ENCODE data around the gene METAP1.
"Not testable (repeated sequence)": the region's sequence is repeated elsewhere in the genome, so short reads cannot be mapped to it uniquely, and the experiment has no call there.

The METAP1 gene

DNA sequence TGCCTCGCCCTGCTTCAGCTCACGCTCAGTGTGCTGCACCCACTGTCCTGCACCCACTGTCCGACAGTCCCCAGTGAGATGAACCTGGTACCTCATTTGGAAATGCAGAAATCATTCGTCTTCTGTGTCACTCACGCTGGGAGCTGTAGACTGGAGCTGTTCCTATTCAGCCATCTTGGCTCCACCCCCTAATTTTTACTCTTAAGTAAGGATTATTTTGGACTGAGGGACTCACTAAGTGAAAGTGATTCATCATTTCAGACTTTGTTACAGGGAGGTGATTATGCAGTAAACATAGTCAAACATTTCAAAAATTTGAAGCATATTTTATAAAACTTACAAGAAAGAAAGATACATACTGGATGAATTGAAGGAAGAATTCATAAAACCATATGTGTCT lies 104.3 kb downstream of the METAP1 start:
- DNase-seq (ENCODE audit: low read depth), result not testable (repeated sequence)

DNA sequence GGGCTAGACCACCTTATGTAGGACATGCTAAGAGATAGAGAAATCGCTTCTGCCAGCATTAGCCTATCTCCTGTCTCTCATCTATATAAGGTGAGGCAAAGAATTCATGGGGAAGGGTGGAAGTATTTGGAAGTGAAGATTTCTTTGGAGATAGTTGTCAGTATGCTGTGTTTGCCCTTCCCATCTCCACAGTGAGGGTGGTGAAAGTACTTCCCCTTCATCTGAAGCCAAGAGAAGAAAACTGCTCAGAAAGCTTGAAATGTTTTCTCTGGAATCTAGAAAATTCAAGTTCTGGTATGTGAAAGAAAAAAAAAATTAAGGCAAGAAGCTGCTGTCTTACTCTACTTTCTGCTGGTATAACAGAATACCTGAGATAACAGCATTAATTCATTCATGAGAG lies 105.4 kb downstream of the METAP1 start:
- no peak for DNase-seq (ENCODE audit: low read depth)

- no peak for DNase-seq (ENCODE audit: low read depth)
Observed at GRCh38 chr4:99102634-99103033, 107.1 kb downstream of the METAP1 start.

DNA sequence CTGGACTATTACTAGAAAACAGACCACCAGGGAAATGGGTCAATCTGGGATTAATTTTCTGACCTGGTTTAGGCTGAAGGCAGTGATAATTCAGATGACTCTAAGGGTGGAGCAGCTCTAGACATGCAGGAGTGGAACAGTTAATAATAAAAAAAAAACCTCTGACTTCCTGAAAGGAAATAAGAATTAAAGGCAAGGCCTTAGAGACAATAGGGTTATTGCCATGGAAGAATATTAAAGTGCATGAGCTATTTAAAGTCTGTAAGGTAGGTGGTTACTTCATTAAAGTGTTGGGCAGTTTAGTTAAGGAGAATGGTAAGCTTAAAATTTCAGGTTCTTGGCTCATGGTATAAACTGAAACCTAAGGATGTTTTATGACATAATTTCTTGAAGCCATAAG lies 107.6 kb downstream of the METAP1 start:
- no peak for DNase-seq (ENCODE audit: low read depth)

- no peak for DNase-seq (ENCODE audit: low read depth)
Observed at GRCh38 chr4:99104153-99104552, 108.6 kb downstream of the METAP1 start.

DNA sequence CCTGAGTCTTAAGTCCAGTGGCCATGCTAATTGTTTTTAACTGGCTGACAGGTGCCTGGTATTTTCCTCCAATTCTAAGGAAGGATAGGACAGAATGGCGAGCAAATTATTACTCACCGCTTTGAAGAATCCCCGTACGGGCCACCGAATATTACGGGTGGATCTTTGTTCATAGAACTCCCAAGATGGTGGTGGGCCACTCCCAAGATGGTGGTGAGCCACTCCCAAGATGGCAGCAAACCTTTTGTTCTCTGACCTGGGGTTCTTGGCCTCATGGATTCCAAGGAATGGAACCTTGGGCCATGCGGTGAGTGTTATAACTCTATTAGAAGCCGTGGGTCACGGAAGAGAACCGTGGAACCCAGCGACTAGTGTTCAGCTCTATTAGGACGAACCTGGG lies 113.8 kb downstream of the METAP1 start:
- not testable (repeated sequence) for DNase-seq (ENCODE audit: low read depth)

Data from stimulated activated CD8-positive, alpha-beta memory T cell treated with anti-CD3 and anti-CD28 coated beads, Interleukin-4, amount 100 ng/mL, for 24 hours (primary cell).